ENCODE data around the gene LRRC59. TPM values are rescaled to one million over a fixed set of nuclear protein-coding genes. Genes with fewer than 3 reads are reported as not detected.

LRRC59 gene
- total RNA-seq, 1 experiment from 2014 or later, result 221 TPM

GRCh38 chr17:50371526-50371925, 25.8 kb downstream of the LRRC59 start:
- Histone ChIP-seq H3K9me2 (ENCODE audit: insufficient read depth) (no peaks in the 10 kb centered on the region), H3K36me3 (ENCODE audit: control insufficient read depth in 1 of 2, insufficient read depth in 2 of 2, low read length in 2 of 2) (peaks cover 39 to 43% of the 10 kb centered on the region in 2 experiments), H3K27ac (ENCODE audit: low read depth, low read length) (peak overlapping the region; percentile 82), H2AFZ (ENCODE audit: low read depth, low read length, poor library complexity, severe bottlenecking) (no peak overlapping the region), H4K20me1 (ENCODE audit: insufficient read depth) (no peaks in the 10 kb centered on the region), H3K4me2 (ENCODE audit: low read length) (peak overlapping the region; percentile 76), H3K27me3 (ENCODE audit: insufficient read depth, low read length) (no peaks in the 10 kb centered on the region), H3K79me2 (ENCODE audit: insufficient read depth, low read length) (peaks cover 55% of the 10 kb centered on the region), H3K4me1 (ENCODE audit: control insufficient read depth in 1 of 2, insufficient read depth in 2 of 2, low read length in 2 of 2) (peaks cover 9 to 16% of the 10 kb centered on the region in 2 experiments), H3K4me3 (replicated peaks in 1 of 2; ENCODE audit: low read depth in 1 of 2, low read length in 2 of 2) (peak overlapping the region; percentile 54 to 67), H3K9me3 (ENCODE audit: control insufficient read depth in 1 of 2, insufficient read depth in 1 of 2, low read depth in 1 of 2, low read length in 2 of 2) (no peaks in the 10 kb centered on the region), H3K9ac (ENCODE audit: low read length) (peak overlapping the region; percentile 88)
- POLR2A ChIA-PET, result interaction anchor here (1.7 kb wide), 1 partner anchor 9 kb away, joined by 9 read pairs; no protein-coding TSS in a partner anchor
- no peak for TF ChIP-seq YY1 (IDR thresholded peaks at IDR 0.05; ENCODE audit: extremely low read depth, insufficient replicate concordance, low read depth, low read length)
- TF ChIP-seq EZH2phosphoT487 (IDR thresholded peaks at IDR 0.05; ENCODE audit: borderline replicate concordance), result no peak
- no peak for TF ChIP-seq TCF7L2 (IDR thresholded peaks at IDR 0.05; ENCODE audit: borderline replicate concordance, extremely low read depth, insufficient read depth, insufficient read length)
- TF ChIP-seq POLR2A (IDR thresholded peaks at IDR 0.05; ENCODE audit: borderline replicate concordance, extremely low read depth, insufficient read depth, insufficient read length), result no peak
- TF ChIP-seq ZBTB33 (IDR thresholded peaks at IDR 0.05; ENCODE audit: extremely low read depth, insufficient replicate concordance, low read length), result no peak
- TF ChIP-seq FOSL1 (IDR thresholded peaks at IDR 0.05; ENCODE audit: low read depth), result no peak
- TF ChIP-seq EGR1 (IDR thresholded peaks at IDR 0.05; ENCODE audit: low read depth), result no peak
- no peak for TF ChIP-seq EZH2 (IDR thresholded peaks at IDR 0.05)
- no peak for TF ChIP-seq SRF (IDR thresholded peaks at IDR 0.05; ENCODE audit: low read depth)
- no peak for TF ChIP-seq ELF1 (IDR thresholded peaks at IDR 0.05; ENCODE audit: borderline replicate concordance, low read depth)
- TF ChIP-seq SIN3A (IDR thresholded peaks at IDR 0.05; ENCODE audit: low read depth), result no peak
- TF ChIP-seq RAD21 (IDR thresholded peaks at IDR 0.05; ENCODE audit: low read depth), result no peak
- TF ChIP-seq CTCF (IDR thresholded peaks at IDR 0.05 in 2 of 3, conservative IDR thresholded peaks at IDR 0.05 in 1 of 3; ENCODE audit: borderline replicate concordance in 1 of 3, insufficient read depth in 1 of 3, low read depth in 2 of 3, low read length in 2 of 3), result no peak
- no peak for TF ChIP-seq SP1 (IDR thresholded peaks at IDR 0.05; ENCODE audit: low read depth)
- no peak for TF ChIP-seq REST (IDR thresholded peaks at IDR 0.05; ENCODE audit: low read depth)
- RAD21 ChIA-PET (ENCODE audit: low non-redundant PET in 1 of 2, low total read pairs in 2 of 2, uncharacterized antibody in 2 of 2, unreplicated experiment in 2 of 2), result no interaction called here
- no peak for DNase-seq (ENCODE audit: low read depth, low spot score)
- no TSS peak for BruUV-seq (replicated peaks)
- no peak for ATAC-seq
- intact Hi-C loops (cut with micrococcal nuclease), result no loop called here
- CTCF ChIA-PET, result interaction anchor here (0.6 to 1.3 kb wide), 3 partner anchors 9 to 172 kb away, joined by 3 to 5 read pairs (median 3); partner anchors contain the start of gene LRRC59
